B cell (primary cell): ENCODE results near the gene MRPL53. TPM values are rescaled to one million over a fixed set of nuclear protein-coding genes. Genes with fewer than 3 reads are reported as not detected.

ENCODE experiments used
- ATAC-seq: fragments of 200-7000 bp; cut with Tn5 transposase; one replicate; pipeline ENCODE4 v1.10.0; 2021; ENCODE audit warnings: low read depth, mild to moderate bottlenecking, moderate number of reproducible peaks, moderate library complexity
- CTCF ChIA-PET: fragments of 350-600 bp; sonication (Branson Sonifier 250); formaldehyde crosslinking; loops from one replicate; lab custom pipeline; 2021; ENCODE audit warnings: antibody characterized with exemption, inconsistent platforms; lab: Charles Lee
- POLR2A ChIA-PET: fragments of 350-600 bp; sonication (Branson Sonifier 250); formaldehyde crosslinking; loops from one replicate; lab custom pipeline; 2021; ENCODE audit warnings: antibody characterized with exemption; lab: Charles Lee
- DNase-seq: peaks from one replicate; pipeline ENCODE4 v3.0.0; 2013
- H2AFZ ChIP-seq: 2 replicates; pipeline ENCODE4 v1.6.1; 2012; ENCODE audit warnings: mild to moderate bottlenecking, low read depth, low read length; ENCODE audit not compliant: insufficient read depth, poor library complexity, severe bottlenecking
- H3K27ac ChIP-seq, 2 donors: 1 replicate in 1 of 2; 2 replicates in 1 of 2; pipeline ENCODE4 v1.5.1; 2012 to 2013; ENCODE audit warnings: low read length in 2 of 2, mild to moderate bottlenecking in 2 of 2, moderate library complexity in 1 of 2
- H3K27me3 ChIP-seq, 4 experiments: fragments of 200-600 bp in 1 of 4; sonication (generic) in 1 of 4; replicated peaks in 1 of 4; 1 replicate in 2 of 4; 2 replicates in 2 of 4; pipeline versions ENCODE4 v1.6.1 to v1.7.0; 2013 to 2016; ENCODE audit warnings: low read length in 3 of 4, mild to moderate bottlenecking in 2 of 4, mixed read lengths in 1 of 4, moderate library complexity in 1 of 4; ENCODE audit not compliant: insufficient read depth in 4 of 4, control insufficient read depth in 3 of 4; ENCODE audit errors: control extremely low read depth in 1 of 4
- H3K36me3 ChIP-seq, 2 experiments: replicated peaks in 1 of 2; 1 replicate in 1 of 2; 2 replicates in 1 of 2; pipeline versions ENCODE4 v1.6.1 to v1.7.1; 2013; ENCODE audit warnings: low read length in 1 of 2; ENCODE audit not compliant: insufficient read depth in 2 of 2, control insufficient read depth in 1 of 2; ENCODE audit errors: control extremely low read depth in 1 of 2, extremely low read depth in 1 of 2
- H3K4me1 ChIP-seq, 2 donors: fragments of 200-600 bp in 1 of 2; sonication (generic) in 1 of 2; 1 replicate in 1 of 2; 2 replicates in 1 of 2; pipeline versions ENCODE4 v1.5.1 to v1.6.1; 2013 to 2017; ENCODE audit warnings: low read length in 2 of 2; ENCODE audit not compliant: control insufficient read depth in 2 of 2, insufficient read depth in 2 of 2
- H3K4me2 ChIP-seq: replicated peaks from 2 replicates; pipeline ENCODE3; 2012; ENCODE audit warnings: mild to moderate bottlenecking, low read depth, low read length; ENCODE audit not compliant: poor library complexity, severe bottlenecking
- H3K4me3 ChIP-seq, 5 experiments: fragments of 200-600 bp in 1 of 5; sonication (generic) in 1 of 5; 1 replicate in 3 of 5; 2 replicates in 2 of 5; pipeline versions ENCODE4 v1.5.1 to v1.7.0; 2011 to 2016; ENCODE audit warnings: low read length in 4 of 5, mild to moderate bottlenecking in 4 of 5, low read depth in 2 of 5, control low read depth in 1 of 5, moderate library complexity in 1 of 5; ENCODE audit not compliant: insufficient read depth in 1 of 5; ENCODE audit errors: control extremely low read depth in 1 of 5, extremely low read depth in 1 of 5
- H3K79me2 ChIP-seq: fragments of 200-600 bp; sonication (generic); one replicate; pipeline ENCODE4 v1.6.0; 2016; ENCODE audit warnings: low read length; ENCODE audit not compliant: control insufficient read depth, insufficient read depth
- H3K9ac ChIP-seq: fragments of 200-600 bp; sonication (generic); 2 replicates; pipeline ENCODE4 v1.6.1; 2017; ENCODE audit warnings: mild to moderate bottlenecking, low read length, moderate library complexity
- H3K9me3 ChIP-seq, 3 donors: one replicate each; pipeline versions ENCODE4 v1.6.1 to v1.7.1; 2013; ENCODE audit warnings: low read length in 2 of 3; ENCODE audit not compliant: control insufficient read depth in 2 of 3, insufficient read depth in 1 of 3; ENCODE audit errors: control extremely low read depth in 1 of 3
- H4K20me1 ChIP-seq: 2 replicates; pipeline ENCODE4 v1.6.0; 2012; ENCODE audit warnings: mild to moderate bottlenecking, low read length; ENCODE audit not compliant: insufficient read depth, control insufficient read depth, poor library complexity, severe bottlenecking
- H3K27ac Mint-ChIP-seq: one replicate; pipeline ENCODE4 v1.8.0; 2021; ENCODE audit warnings: mixed read lengths
- H3K27me3 Mint-ChIP-seq: one replicate; pipeline ENCODE4 v1.8.0; 2021; ENCODE audit warnings: mixed read lengths
- H3K4me1 Mint-ChIP-seq: one replicate; pipeline ENCODE4 v1.8.0; 2021; ENCODE audit warnings: mixed read lengths
- H3K4me3 Mint-ChIP-seq: one replicate; pipeline ENCODE4 v1.8.0; 2021; ENCODE audit warnings: mixed read lengths
- H3K9me3 Mint-ChIP-seq: one replicate; pipeline ENCODE4 v1.8.0; 2022; ENCODE audit warnings: mixed read lengths; ENCODE audit not compliant: insufficient read depth
- CTCF ChIP-seq: fragments of 200-600 bp; IDR thresholded peaks from one replicate; pipeline ENCODE4 v1.8.0; 2022; ENCODE audit warnings: antibody characterized with exemption, mild to moderate bottlenecking
- EZH2 ChIP-seq: IDR thresholded peaks from 2 replicates; pipeline ENCODE4 v1.6.1; 2012; ENCODE audit warnings: borderline replicate concordance, low read depth, mild to moderate bottlenecking, moderate library complexity, low read length; ENCODE audit not compliant: insufficient read depth, poor library complexity, severe bottlenecking
- WGBS: methylation state at CpG from one replicate; pipeline ENCODE4 v1.1.5; 2013; ENCODE audit warnings: missing lambda C conversion rate; ENCODE audit not compliant: insufficient coverage; 5-methylcytosine and 5-hydroxymethylcytosine counted together
- intact Hi-C: fragments of 100-400 bp; cut with micrococcal nuclease; formaldehyde crosslinking; loops from one replicate; pipeline ENCODE4 v1.10.0; 2022
- polyA plus RNA-seq: library from polyadenylated mRNA; depleted of rRNA; stranded (reverse); fragments of >200 nt; gene quantifications from 2 replicates; pipeline ENCODE4 v1.2.3, GENCODE V29; 2012
- total RNA-seq, 2 donors: library from RNA; stranded (reverse); fragments of 120-200 nt in 1 of 2; gene quantifications; 1 replicate in 1 of 2; 2 replicates in 1 of 2; pipeline versions ENCODE4 v1.2.3 to v1.2.4, GENCODE V29; 2013 to 2022

Gene MRPL53
- total and polyA plus RNA-seq, 2 donors (not counting 1 experiment from before 2014, with no cell fraction given), result 59.3 to 70.0 TPM

- peak overlapping the region; percentile 79 for H2AFZ ChIP-seq
Measured at GRCh38 chr2:74457129-74457548, 15.3 kb downstream of the MRPL53 start.

More at GRCh38 chr2:74457129-74457548, 15.3 kb downstream of the MRPL53 start:
- ChIA-PET POLR2A (interaction anchor here (0.6 to 6.0 kb wide), 9 partner anchors 9 to 73 kb away, joined by 3 to 63 read pairs (median 7); partner anchors contain the start of genes AUP1, C2orf81, CCDC142 and HTRA2), CTCF (interaction anchor here (1.0 to 5.7 kb wide), 3 partner anchors 17 to 130 kb away, joined by 3 to 54 read pairs (median 4); partner anchors contain the start of genes CCDC142 and TTC31)
- peak overlapping the region; percentile 94 for H3K4me3 Mint-ChIP-seq
- Histone ChIP-seq H4K20me1 (peaks cover 5% of the 10 kb centered on the region), H3K9me3 (no peaks in the 10 kb centered on the region), H3K27ac (peak overlapping the region; percentile 97 to 100), H3K4me3 (peak overlapping the region; percentile 46 to 100 (median 93)), H3K79me2 (peaks cover 22% of the 10 kb centered on the region), H3K9ac (peak overlapping the region; percentile 97), H3K27me3 (no peaks in the 10 kb centered on the region), H3K36me3 (peaks cover 0 to 18% of the 10 kb centered on the region in 2 experiments), H3K4me2 (peak overlapping the region; percentile 96), H3K4me1 (peaks cover 33 to 48% of the 10 kb centered on the region in 2 donors)
- DNase-seq (no peak), ATAC-seq (no peak)
- no peaks in the 10 kb centered on the region for H3K9me3 Mint-ChIP-seq
- peaks cover 61% of the 10 kb centered on the region for H3K4me1 Mint-ChIP-seq
- intact Hi-C loops, result loop anchor here (1.0 to 5.0 kb wide), 2 partner anchors 8 to 280 kb away; partner anchors contain the start of genes MOB1A and MOGS
- under 1% methylated on average over 27 of the region's 27 CpGs for WGBS
- H3K27ac Mint-ChIP-seq, result peak overlapping the region; percentile 99
- no peak for TF ChIP-seq EZH2
- no peak for TF ChIP-seq CTCF
- H3K27me3 Mint-ChIP-seq, result no peaks in the 10 kb centered on the region
